Measurements from ENCODE around the gene GPR180. TPM values are rescaled to one million over a fixed set of nuclear protein-coding genes. Genes with fewer than 3 reads are reported as not detected.
A peak's percentile ranks its signal among the peaks of the same experiment; 100 is the strongest.

Gene GPR180
- total and polyA plus RNA-seq, 4 donors, result 1.7 to 7.0 (median 3.9) TPM

DNA sequence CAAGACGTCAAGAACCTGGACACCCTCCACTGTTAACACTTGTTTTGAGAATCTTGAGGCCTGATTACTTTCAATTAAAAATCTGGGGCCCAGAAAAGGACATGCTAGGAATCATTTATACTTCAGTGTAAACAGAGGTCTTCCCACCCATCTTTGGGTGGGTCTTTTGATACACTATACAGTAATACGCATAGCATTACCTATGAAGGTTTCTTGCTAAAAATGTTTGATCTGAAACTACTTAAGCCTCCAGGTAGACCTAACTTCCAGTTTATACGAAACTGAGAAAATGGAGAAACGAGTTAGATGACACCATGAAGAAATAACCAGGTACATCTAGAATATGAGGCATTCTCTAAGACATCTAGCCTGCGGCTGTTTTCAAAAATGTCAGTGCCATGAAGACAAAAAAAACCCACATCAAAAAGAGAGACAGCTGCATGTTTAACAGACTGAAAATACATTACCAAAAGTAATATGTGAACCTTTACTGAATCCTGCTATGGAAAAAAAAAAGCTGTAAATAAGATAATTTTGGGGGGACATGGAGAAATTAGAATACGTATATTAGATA is 42.3 kb upstream of the GPR180 start:
- no peak overlapping the region for H3K4me3 ChIP-seq
- H3K27me3 ChIP-seq (ENCODE audit: control insufficient read depth in 3 of 3, insufficient read depth in 3 of 3, low read length in 2 of 3), result no peaks in the 10 kb centered on the region
- no peaks in the 10 kb centered on the region for H3K9me3 ChIP-seq (ENCODE audit: control insufficient read depth in 4 of 4, insufficient read depth in 3 of 4, low read length in 3 of 4)
- H3K4me1 ChIP-seq (ENCODE audit: control insufficient read depth in 5 of 5, insufficient read depth in 5 of 5, low read length in 5 of 5), result peaks cover 0 to 14% (median 0%) of the 10 kb centered on the region in 5 donors
- TF ChIP-seq, protein P1, sequence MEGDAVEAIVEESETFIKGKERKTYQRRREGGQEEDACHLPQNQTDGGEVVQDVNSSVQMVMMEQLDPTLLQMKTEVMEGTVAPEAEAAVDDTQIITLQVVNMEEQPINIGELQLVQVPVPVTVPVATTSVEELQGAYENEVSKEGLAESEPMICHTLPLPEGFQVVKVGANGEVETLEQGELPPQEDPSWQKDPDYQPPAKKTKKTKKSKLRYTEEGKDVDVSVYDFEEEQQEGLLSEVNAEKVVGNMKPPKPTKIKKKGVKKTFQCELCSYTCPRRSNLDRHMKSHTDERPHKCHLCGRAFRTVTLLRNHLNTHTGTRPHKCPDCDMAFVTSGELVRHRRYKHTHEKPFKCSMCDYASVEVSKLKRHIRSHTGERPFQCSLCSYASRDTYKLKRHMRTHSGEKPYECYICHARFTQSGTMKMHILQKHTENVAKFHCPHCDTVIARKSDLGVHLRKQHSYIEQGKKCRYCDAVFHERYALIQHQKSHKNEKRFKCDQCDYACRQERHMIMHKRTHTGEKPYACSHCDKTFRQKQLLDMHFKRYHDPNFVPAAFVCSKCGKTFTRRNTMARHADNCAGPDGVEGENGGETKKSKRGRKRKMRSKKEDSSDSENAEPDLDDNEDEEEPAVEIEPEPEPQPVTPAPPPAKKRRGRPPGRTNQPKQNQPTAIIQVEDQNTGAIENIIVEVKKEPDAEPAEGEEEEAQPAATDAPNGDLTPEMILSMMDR (IDR thresholded peaks at IDR 0.05; ENCODE audit: control extremely low read depth, extremely low read depth), result no peak
- DNase-seq, result no peak
- H3K27ac ChIP-seq (ENCODE audit: low read depth in 1 of 2, low read length in 1 of 2), result no peak overlapping the region
- H3K36me3 ChIP-seq (ENCODE audit: control insufficient read depth in 4 of 4, insufficient read depth in 4 of 4, low read length in 4 of 4), result no peaks in the 10 kb centered on the region
- no peak for ATAC-seq (ENCODE audit: insufficient read depth, low FRiP score)
- no peak overlapping the region for H3K9ac ChIP-seq (ENCODE audit: insufficient read depth in 1 of 2, low read length in 2 of 2)
- WGBS, 2 donors, result 88 to 95% methylated on average over 6 of the region's 6 CpGs

DNA sequence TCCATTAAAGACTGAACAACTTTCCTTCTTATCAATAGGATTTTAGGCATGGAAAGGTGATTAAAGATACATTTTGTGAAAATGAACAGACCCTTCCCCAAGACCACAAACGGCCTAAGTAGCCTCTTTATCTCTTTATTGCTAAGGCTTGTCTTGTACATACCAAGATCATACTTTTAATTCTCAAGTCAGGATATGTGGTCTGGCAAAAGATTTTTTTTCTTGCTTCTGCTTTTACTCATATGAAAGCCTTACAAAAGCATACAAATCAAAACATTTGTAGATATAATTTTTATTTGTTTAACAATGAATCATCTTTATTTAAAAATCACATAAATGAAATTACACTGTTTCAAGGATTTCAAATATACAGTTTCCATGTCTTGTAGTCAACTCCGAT is 41.5 kb upstream of the GPR180 start:
- WGBS, 2 donors, result 83 to 91% methylated on average over 2 of the region's 2 CpGs
- no peak for ATAC-seq (ENCODE audit: insufficient read depth, low FRiP score)
- TF ChIP-seq, protein P1 (IDR thresholded peaks at IDR 0.05; ENCODE audit: control extremely low read depth, extremely low read depth), result no peak

DNA sequence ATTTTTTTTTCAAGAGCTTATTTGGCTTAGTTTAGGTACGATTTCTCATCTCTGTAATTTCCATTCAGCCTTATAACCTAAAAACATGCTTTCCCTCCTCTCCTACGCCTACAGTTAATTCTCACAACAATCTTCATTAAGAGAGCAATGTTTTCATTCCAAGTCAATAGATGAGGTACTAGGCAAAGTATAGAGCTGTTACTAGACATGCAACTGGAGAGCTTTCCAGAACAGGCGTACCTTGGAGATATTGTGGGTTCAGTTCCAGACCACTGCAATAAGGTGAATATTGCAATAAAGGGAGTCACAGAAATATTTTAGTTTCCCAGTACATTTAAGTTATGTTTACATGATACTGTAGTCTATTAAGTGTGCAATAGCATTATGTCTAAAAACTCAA is 40.5 kb upstream of the GPR180 start:
- DNase-seq (peak in 2 of 3 donors; percentile 61 to 70), ATAC-seq (ENCODE audit: insufficient read depth, low FRiP score) (no peak)
- WGBS, 2 donors, result 85 to 92% methylated on average over 3 of the region's 3 CpGs
- Histone ChIP-seq H3K9me3 (ENCODE audit: control insufficient read depth in 4 of 4, insufficient read depth in 3 of 4, low read length in 3 of 4) (no peaks in the 10 kb centered on the region), H3K4me1 (ENCODE audit: control insufficient read depth in 5 of 5, insufficient read depth in 5 of 5, low read length in 5 of 5) (peaks cover 0 to 20% (median 0%) of the 10 kb centered on the region in 5 donors), H3K36me3 (ENCODE audit: control insufficient read depth in 4 of 4, insufficient read depth in 4 of 4, low read length in 4 of 4) (no peaks in the 10 kb centered on the region), H3K27ac (ENCODE audit: low read depth in 1 of 2, low read length in 1 of 2) (no peak overlapping the region), H3K27me3 (ENCODE audit: control insufficient read depth in 3 of 3, insufficient read depth in 3 of 3, low read length in 2 of 3) (no peaks in the 10 kb centered on the region), H3K4me3 (no peak overlapping the region), H3K9ac (ENCODE audit: insufficient read depth in 1 of 2, low read length in 2 of 2) (no peak overlapping the region)
- TF ChIP-seq, protein P1 (IDR thresholded peaks at IDR 0.05; ENCODE audit: control extremely low read depth, extremely low read depth), result no peak

More for the DNA sequence above, 41.5 kb upstream of the GPR180 start:
- H3K27ac ChIP-seq (ENCODE audit: low read depth in 1 of 2, low read length in 1 of 2), result no peak overlapping the region
- no peaks in the 10 kb centered on the region for H3K36me3 ChIP-seq (ENCODE audit: control insufficient read depth in 4 of 4, insufficient read depth in 4 of 4, low read length in 4 of 4)
- no peak overlapping the region for H3K4me3 ChIP-seq
- H3K9ac ChIP-seq (ENCODE audit: insufficient read depth in 1 of 2, low read length in 2 of 2), result no peak overlapping the region
- peaks cover 0 to 20% (median 0%) of the 10 kb centered on the region in 5 donors for H3K4me1 ChIP-seq (ENCODE audit: control insufficient read depth in 5 of 5, insufficient read depth in 5 of 5, low read length in 5 of 5)
- no peaks in the 10 kb centered on the region for H3K9me3 ChIP-seq (ENCODE audit: control insufficient read depth in 4 of 4, insufficient read depth in 3 of 4, low read length in 3 of 4)
- DNase-seq, result no peak
- no peaks in the 10 kb centered on the region for H3K27me3 ChIP-seq (ENCODE audit: control insufficient read depth in 3 of 3, insufficient read depth in 3 of 3, low read length in 2 of 3)

DNA sequence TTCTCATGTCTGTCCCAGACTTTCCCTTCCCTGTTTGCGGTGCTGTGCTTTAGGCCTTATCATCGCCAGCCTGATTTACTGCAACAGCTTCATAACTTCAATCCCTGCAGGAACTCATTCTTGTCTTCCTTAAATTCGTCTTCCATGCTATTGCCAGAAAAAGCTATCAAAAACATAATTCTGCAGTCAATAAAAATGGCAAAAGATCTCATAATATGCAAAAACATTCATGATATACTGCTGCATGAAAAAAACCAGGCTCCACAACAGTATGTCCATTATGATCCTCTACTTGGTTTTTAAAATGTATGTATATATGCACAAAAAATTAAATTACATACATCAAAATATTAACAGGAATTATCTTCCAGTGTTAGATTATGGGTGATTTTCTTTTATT is 34.1 kb upstream of the GPR180 start:
- TF ChIP-seq, protein P1 (IDR thresholded peaks at IDR 0.05; ENCODE audit: control extremely low read depth, extremely low read depth), result no peak
- no peak overlapping the region for H3K27ac ChIP-seq (ENCODE audit: low read depth in 1 of 2, low read length in 1 of 2)
- no peak overlapping the region for H3K4me3 ChIP-seq
- DNase-seq (no peak), ATAC-seq (ENCODE audit: insufficient read depth, low FRiP score) (no peak)
- H3K9me3 ChIP-seq (ENCODE audit: control insufficient read depth in 4 of 4, insufficient read depth in 3 of 4, low read length in 3 of 4), result no peaks in the 10 kb centered on the region
- no peaks in the 10 kb centered on the region for H3K27me3 ChIP-seq (ENCODE audit: control insufficient read depth in 3 of 3, insufficient read depth in 3 of 3, low read length in 2 of 3)
- H3K36me3 ChIP-seq (ENCODE audit: control insufficient read depth in 4 of 4, insufficient read depth in 4 of 4, low read length in 4 of 4), result peaks cover 9 to 17% (median 15%) of the 10 kb centered on the region in 4 donors
- H3K4me1 ChIP-seq (ENCODE audit: control insufficient read depth in 5 of 5, insufficient read depth in 5 of 5, low read length in 5 of 5), result peaks cover 0 to 6% (median 0%) of the 10 kb centered on the region in 5 donors
- WGBS, 2 donors, result 94 to 99% methylated on average over 3 of the region's 3 CpGs
- no peak overlapping the region for H3K9ac ChIP-seq (ENCODE audit: insufficient read depth in 1 of 2, low read length in 2 of 2)

Measured in lung (tissue), 12 donors.